T-cell (primary cell): Measurements from ENCODE around the gene CYFIP1. TPM values are rescaled to one million over a fixed set of nuclear protein-coding genes. Genes with fewer than 3 reads are reported as not detected.

Source experiments
- ATAC-seq, 4 experiments: fragments of 200-7000 bp in 3 of 4; fragments of 150-1000 bp in 1 of 4; cut with Tn5 transposase; replicated peaks in 1 of 4; 1 replicate in 3 of 4; 2 replicates in 1 of 4; pipeline ENCODE4 v1.10.0; 2021; ENCODE audit warnings: moderate library complexity in 3 of 4, mild to moderate bottlenecking in 2 of 4, moderate number of reproducible peaks in 1 of 4
- CTCF ChIA-PET, 2 donors: fragments of 300-600 bp; sonication (Branson Sonifier 250); formaldehyde crosslinking; loops; one replicate each; lab custom pipeline; 2022; ENCODE audit warnings: antibody characterized with exemption in 2 of 2; lab: Charles Lee
- POLR2A ChIA-PET, 2 donors: fragments of 300-600 bp; sonication (Branson Sonifier 250); formaldehyde crosslinking; loops; one replicate each; lab custom pipeline; 2022; ENCODE audit warnings: antibody characterized with exemption in 2 of 2; lab: Charles Lee
- DNase-seq, 35 experiments: peaks; one replicate each; pipeline versions ENCODE4 v3.0.0 to v3.0.0-alpha.2; 2013 to 2023
- H3K27ac ChIP-seq: one replicate; pipeline ENCODE4 v1.5.1; 2013; ENCODE audit warnings: low read length
- H3K27me3 ChIP-seq, 2 experiments: replicated peaks in 1 of 2; 1 replicate in 1 of 2; 2 replicates in 1 of 2; pipeline versions ENCODE4 v1.6.1 to v1.7.0; 2013; ENCODE audit warnings: low read length in 1 of 2, mixed read lengths in 1 of 2; ENCODE audit not compliant: control insufficient read depth in 2 of 2, insufficient read depth in 2 of 2; ENCODE audit errors: extremely low read depth in 1 of 2
- H3K36me3 ChIP-seq, 2 donors: 1 replicate in 1 of 2; 2 replicates in 1 of 2; pipeline versions ENCODE4 v1.6.1 to v1.7.0; 2013; ENCODE audit warnings: low read length in 1 of 2; ENCODE audit not compliant: control insufficient read depth in 2 of 2, insufficient read depth in 1 of 2; ENCODE audit errors: extremely low read depth in 1 of 2
- H3K4me1 ChIP-seq, 2 experiments: 1 replicate in 1 of 2; 2 replicates in 1 of 2; pipeline versions ENCODE4 v1.6.1 to v1.7.0; 2013; ENCODE audit warnings: low read length in 2 of 2, mixed read lengths in 1 of 2; ENCODE audit not compliant: insufficient read depth in 2 of 2, control insufficient read depth in 1 of 2; ENCODE audit errors: extremely low read depth in 1 of 2
- H3K4me3 ChIP-seq, 2 donors: 1 replicate in 1 of 2; 2 replicates in 1 of 2; pipeline versions ENCODE4 v1.5.1 to v1.7.0; 2013; ENCODE audit warnings: mild to moderate bottlenecking in 2 of 2, low read length in 1 of 2, moderate library complexity in 1 of 2; ENCODE audit not compliant: control insufficient read depth in 1 of 2; ENCODE audit errors: extremely low read depth in 1 of 2
- H3K9me3 ChIP-seq: 2 replicates; pipeline ENCODE4 v1.7.0; 2013
- H3K27ac Mint-ChIP-seq, 2 donors: one replicate each; pipeline ENCODE4 v1.8.0; 2020 to 2021; ENCODE audit warnings: mild to moderate bottlenecking in 2 of 2, mixed read lengths in 2 of 2
- H3K27me3 Mint-ChIP-seq, 2 donors: one replicate each; pipeline ENCODE4 v1.8.0; 2021 to 2022; ENCODE audit warnings: mixed read lengths in 2 of 2
- H3K36me3 Mint-ChIP-seq: one replicate; pipeline ENCODE4 v1.8.0; 2021; ENCODE audit warnings: mixed read lengths
- H3K4me1 Mint-ChIP-seq, 3 donors: one replicate each; pipeline ENCODE4 v1.8.0; 2020 to 2022; ENCODE audit warnings: mixed read lengths in 3 of 3, mild to moderate bottlenecking in 1 of 3
- H3K4me3 Mint-ChIP-seq, 3 donors: one replicate each; pipeline ENCODE4 v1.8.0; 2020 to 2022; ENCODE audit warnings: mild to moderate bottlenecking in 3 of 3, mixed read lengths in 3 of 3, moderate library complexity in 3 of 3
- H3K9me3 Mint-ChIP-seq, 3 donors: one replicate each; pipeline ENCODE4 v1.8.0; 2020 to 2022; ENCODE audit warnings: mixed read lengths in 3 of 3
- WGBS: methylation state at CpG from one replicate; pipeline ENCODE4 v1.1.5; 2013; ENCODE audit warnings: missing lambda C conversion rate; ENCODE audit not compliant: insufficient coverage; 5-methylcytosine and 5-hydroxymethylcytosine counted together
- total RNA-seq, 35 experiments: library from RNA in 6 of 35; stranded (reverse) in 6 of 35; fragments of 120-200 nt in 1 of 35; gene quantifications; one replicate each; pipeline versions ENCODE4 v1.2.1 to v1.2.4 and lab custom pipeline; 2013 to 2026

The CYFIP1 gene
- total RNA-seq, 5 donors from 2014 or later (not counting 1 experiment from before 2014, with no cell fraction given), result 3.8 to 10.2 (median 7.9) TPM

GRCh38 chr15:22871481-22872086 lies 108.6 kb downstream of the CYFIP1 start:
- DNase-seq (no peak), ATAC-seq (no peak)
- no peaks in the 10 kb centered on the region for H3K27me3 ChIP-seq
- peaks cover 0 to 15% of the 10 kb centered on the region in 2 donors for H3K36me3 ChIP-seq
- no peaks in the 10 kb centered on the region for H3K9me3 ChIP-seq
- Mint-ChIP-seq H3K36me3 (peaks cover 32% of the 10 kb centered on the region), H3K4me1 (no peaks in the 10 kb centered on the region), H3K27ac (no peak overlapping the region), H3K4me3 (no peak overlapping the region), H3K27me3 (no peaks in the 10 kb centered on the region), H3K9me3 (no peaks in the 10 kb centered on the region)
- H3K4me1 ChIP-seq, result no peaks in the 10 kb centered on the region
- no peak overlapping the region for H3K4me3 ChIP-seq
- CTCF ChIA-PET, result interaction anchor here in 1 of 2 donors (0.7 kb wide), 1 partner anchor 84 kb away, joined by 7 read pairs; no protein-coding TSS in a partner anchor
- POLR2A ChIA-PET, result no interaction called here
- WGBS, result 94% methylated on average over 2 of the region's 6 CpGs
- no peak overlapping the region for H3K27ac ChIP-seq

- Mint-ChIP-seq H3K4me1 (peaks cover 0 to under 1% (median 0%) of the 10 kb centered on the region in 3 donors), H3K27ac (peak overlapping the region in 1 of 2 donors; percentile 25), H3K36me3 (peaks cover 35% of the 10 kb centered on the region), H3K9me3 (no peaks in the 10 kb centered on the region), H3K27me3 (no peaks in the 10 kb centered on the region), H3K4me3 (no peak overlapping the region)
- no peak overlapping the region for H3K4me3 ChIP-seq
- ATAC-seq, result no peak
- ChIA-PET POLR2A (no interaction called here), CTCF (interaction anchor here in 1 of 2 donors (0.7 kb wide), 1 partner anchor 39 kb away, joined by 3 read pairs; no protein-coding TSS in a partner anchor)
- 96% methylated on average over 5 of the region's 11 CpGs for WGBS
- no peak overlapping the region for H3K27ac ChIP-seq
- no peak for DNase-seq
- peaks cover 0 to 22% of the 10 kb centered on the region in 2 donors for H3K36me3 ChIP-seq
- no peaks in the 10 kb centered on the region for H3K27me3 ChIP-seq
- H3K4me1 ChIP-seq, result no peaks in the 10 kb centered on the region
- H3K9me3 ChIP-seq, result no peaks in the 10 kb centered on the region
These were observed 109.3 kb downstream of the CYFIP1 start for GRCh38 chr15:22870865-22871264.

GRCh38 chr15:22869856-22870255 lies 110.3 kb downstream of the CYFIP1 start:
- Histone ChIP-seq H3K4me1 (no peaks in the 10 kb centered on the region), H3K4me3 (no peak overlapping the region), H3K27me3 (no peaks in the 10 kb centered on the region), H3K9me3 (no peaks in the 10 kb centered on the region), H3K27ac (no peak overlapping the region), H3K36me3 (peaks cover 0 to 28% of the 10 kb centered on the region in 2 donors)
- Mint-ChIP-seq H3K27me3 (no peaks in the 10 kb centered on the region), H3K4me3 (no peak overlapping the region), H3K36me3 (peaks cover 39% of the 10 kb centered on the region), H3K9me3 (no peaks in the 10 kb centered on the region), H3K4me1 (peaks cover 0 to 2% (median 0%) of the 10 kb centered on the region in 3 donors), H3K27ac (no peak overlapping the region)
- ATAC-seq (no peak), DNase-seq (no peak)
- ChIA-PET POLR2A (interaction anchor here in 1 of 2 donors (0.6 kb wide), 1 partner anchor 21 kb away, joined by 3 read pairs; no protein-coding TSS in a partner anchor), CTCF (interaction anchor here in 1 of 2 donors (0.5 to 0.7 kb wide), 2 partner anchors 41 to 74 kb away, joined by 3 read pairs; no protein-coding TSS in a partner anchor)
- WGBS, result 93% methylated on average over 7 of the region's 12 CpGs

GRCh38 chr15:22868928-22869327 lies 111.2 kb downstream of the CYFIP1 start:
- ChIA-PET POLR2A (no interaction called here), CTCF (no interaction called here)
- H3K4me1 ChIP-seq, result no peaks in the 10 kb centered on the region
- Mint-ChIP-seq H3K36me3 (peaks cover 44% of the 10 kb centered on the region), H3K4me1 (peaks cover 0 to 2% (median 0%) of the 10 kb centered on the region in 3 donors), H3K27me3 (no peaks in the 10 kb centered on the region), H3K27ac (no peak overlapping the region), H3K4me3 (no peak overlapping the region), H3K9me3 (no peaks in the 10 kb centered on the region)
- no peaks in the 10 kb centered on the region for H3K9me3 ChIP-seq
- no peak for ATAC-seq
- no peak overlapping the region for H3K4me3 ChIP-seq
- 95% methylated on average over 8 of the region's 9 CpGs for WGBS
- no peak overlapping the region for H3K27ac ChIP-seq
- H3K36me3 ChIP-seq, result peaks cover 0 to 34% of the 10 kb centered on the region in 2 donors
- no peak for DNase-seq
- H3K27me3 ChIP-seq, result no peaks in the 10 kb centered on the region

GRCh38 chr15:22868495-22868894 lies 111.7 kb downstream of the CYFIP1 start:
- peaks cover 0 to 36% of the 10 kb centered on the region in 2 donors for H3K36me3 ChIP-seq

GRCh38 chr15:22867886-22868285 lies 112.3 kb downstream of the CYFIP1 start:
- H3K36me3 Mint-ChIP-seq, result peaks cover 50% of the 10 kb centered on the region
- no peaks in the 10 kb centered on the region for H3K27me3 Mint-ChIP-seq
- H3K4me1 Mint-ChIP-seq, result peaks cover 0 to 5% (median 0%) of the 10 kb centered on the region in 3 donors
- no peak for DNase-seq
- no peak overlapping the region for H3K4me3 Mint-ChIP-seq
- Histone ChIP-seq H3K4me3 (no peak overlapping the region), H3K9me3 (no peaks in the 10 kb centered on the region), H3K36me3 (peaks cover 0 to 43% of the 10 kb centered on the region in 2 donors), H3K27me3 (no peaks in the 10 kb centered on the region), H3K27ac (no peak overlapping the region), H3K4me1 (no peaks in the 10 kb centered on the region)
- no peak for ATAC-seq
- no peak overlapping the region for H3K27ac Mint-ChIP-seq
- 100% methylated on average over 1 of the region's 6 CpGs for WGBS
- CTCF ChIA-PET, result no interaction called here
- H3K9me3 Mint-ChIP-seq, result no peaks in the 10 kb centered on the region
- POLR2A ChIA-PET, result no interaction called here

More at GRCh38 chr15:22868495-22868894, 111.7 kb downstream of the CYFIP1 start:
- H3K27me3 Mint-ChIP-seq, result no peaks in the 10 kb centered on the region
- no peaks in the 10 kb centered on the region for H3K27me3 ChIP-seq
- no peak overlapping the region for H3K27ac ChIP-seq
- no peak for DNase-seq
- H3K9me3 ChIP-seq, result no peaks in the 10 kb centered on the region
- no peak overlapping the region for H3K27ac Mint-ChIP-seq
- H3K36me3 Mint-ChIP-seq, result peaks cover 48% of the 10 kb centered on the region
- ChIA-PET POLR2A (no interaction called here), CTCF (no interaction called here)
- no peak for ATAC-seq
- no peaks in the 10 kb centered on the region for H3K9me3 Mint-ChIP-seq
- peaks cover 0 to 5% (median 0%) of the 10 kb centered on the region in 3 donors for H3K4me1 Mint-ChIP-seq
- H3K4me3 Mint-ChIP-seq, result no peak overlapping the region
- no peaks in the 10 kb centered on the region for H3K4me1 ChIP-seq
- H3K4me3 ChIP-seq, result no peak overlapping the region
- 100% methylated on average over 2 of the region's 4 CpGs for WGBS
